Stomach (tissue), 4 donors: ENCODE data around the gene TTC34.

Experiments used
- CTCF ChIP-seq, 7 experiments: fragments of 450-650 bp in 4 of 7; fragments of 200-600 bp in 3 of 7; sonication (generic) in 3 of 7; IDR thresholded peaks; one replicate each; pipeline ENCODE4 v1.5.1; 2016 to 2019; ENCODE audit warnings: antibody characterized with exemption in 7 of 7, control low read depth in 2 of 7, mild to moderate bottlenecking in 1 of 7
- POLR2A ChIP-seq, 4 donors: fragments of 450-650 bp; IDR thresholded peaks; one replicate each; pipeline ENCODE4 v1.6.1; 2016; ENCODE audit warnings: antibody characterized with exemption in 4 of 4, control low read depth in 2 of 4, mild to moderate bottlenecking in 1 of 4, moderate library complexity in 1 of 4

GRCh38 chr1:2811533-2811918, 10.0 kb upstream of the TTC34 start:
- no peak for TF ChIP-seq POLR2A (IDR thresholded peaks at IDR 0.05)
- no peak for TF ChIP-seq CTCF (IDR thresholded peaks at IDR 0.05)
